HG03159 (cell line): Measurements from ENCODE around the gene TIMP4.
A peak's percentile ranks its signal among the peaks of the same experiment; 100 is the strongest.

Experiments used
- ATAC-seq: cut with Tn5 transposase; IDR thresholded peaks from one replicate; pipeline ENCODE4 v1.9.1; 2021; ENCODE audit warnings: mild to moderate bottlenecking, moderate library complexity; ENCODE audit not compliant: unreplicated experiment

The TIMP4 gene

DNA sequence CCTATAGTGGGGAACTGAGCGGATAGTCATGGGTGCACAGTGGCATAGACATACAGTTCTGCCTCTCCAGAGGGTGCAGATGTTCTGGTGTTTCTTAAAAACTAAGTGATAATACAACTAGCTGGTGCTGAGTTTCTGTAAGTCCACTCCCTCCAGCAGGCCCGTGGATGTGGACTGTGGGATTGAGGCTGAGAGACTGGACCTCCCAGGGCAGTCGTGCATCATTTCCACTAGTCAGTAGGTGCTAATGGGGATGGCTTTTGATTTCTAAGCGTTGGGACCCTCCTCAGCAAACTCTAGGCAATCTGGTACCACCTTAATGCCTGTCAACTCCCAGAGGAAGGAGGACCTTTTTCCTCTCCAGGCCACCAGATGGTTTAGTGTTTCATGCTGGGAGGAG, 27.3 kb upstream of the TIMP4 start:
- ATAC-seq, result no peak

- ATAC-seq, result no peak
Measured at GRCh38 chr3:12185172-12185710, 26.5 kb upstream of the TIMP4 start.

GRCh38 chr3:12184541-12184940, 25.8 kb upstream of the TIMP4 start:
- ATAC-seq, result no peak

GRCh38 chr3:12182687-12183441, 24.2 kb upstream of the TIMP4 start:
- ATAC-seq, result no peak

- ATAC-seq, result no peak
Measured at GRCh38 chr3:12181806-12182205, 23.1 kb upstream of the TIMP4 start.

DNA sequence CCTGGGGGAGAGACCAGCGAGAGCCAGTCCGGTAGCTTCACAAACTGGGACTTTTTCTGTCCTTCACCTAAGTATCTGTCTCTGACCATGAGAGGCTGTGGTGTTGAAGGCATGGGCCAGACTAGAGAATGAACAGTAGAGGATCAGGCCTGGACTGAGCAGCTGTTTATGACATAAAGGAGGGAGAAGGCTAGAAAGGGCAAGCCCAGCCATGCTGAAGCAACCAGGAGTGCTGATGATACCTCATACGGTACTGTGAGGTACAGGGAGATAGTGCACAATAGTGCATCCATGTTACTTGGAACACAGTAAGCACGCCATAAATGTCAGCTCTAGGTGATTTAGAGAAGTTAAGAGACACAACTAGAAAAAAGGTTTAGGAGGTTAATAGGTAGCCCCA, 22.6 kb upstream of the TIMP4 start:
- no peak for ATAC-seq

DNA sequence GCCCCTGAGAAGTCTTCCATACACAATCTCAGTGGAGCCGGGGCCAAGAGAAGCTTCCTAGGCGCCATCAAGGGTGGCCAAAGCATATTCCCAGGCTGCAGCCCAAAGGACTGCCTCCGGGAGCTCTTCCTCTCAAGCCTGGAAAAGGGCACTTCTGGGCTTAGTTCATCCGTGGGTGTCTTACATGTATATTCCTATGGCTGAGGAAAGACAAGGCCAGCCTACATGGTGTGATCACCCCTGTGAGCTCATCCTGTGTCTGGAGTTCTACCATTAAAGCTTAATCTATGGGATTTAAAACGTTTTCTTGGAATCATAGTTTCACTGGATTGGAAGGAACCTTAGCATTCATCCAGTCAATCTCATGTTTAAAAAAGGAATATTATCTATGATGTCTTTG, 21.9 kb upstream of the TIMP4 start:
- ATAC-seq, result no peak

DNA sequence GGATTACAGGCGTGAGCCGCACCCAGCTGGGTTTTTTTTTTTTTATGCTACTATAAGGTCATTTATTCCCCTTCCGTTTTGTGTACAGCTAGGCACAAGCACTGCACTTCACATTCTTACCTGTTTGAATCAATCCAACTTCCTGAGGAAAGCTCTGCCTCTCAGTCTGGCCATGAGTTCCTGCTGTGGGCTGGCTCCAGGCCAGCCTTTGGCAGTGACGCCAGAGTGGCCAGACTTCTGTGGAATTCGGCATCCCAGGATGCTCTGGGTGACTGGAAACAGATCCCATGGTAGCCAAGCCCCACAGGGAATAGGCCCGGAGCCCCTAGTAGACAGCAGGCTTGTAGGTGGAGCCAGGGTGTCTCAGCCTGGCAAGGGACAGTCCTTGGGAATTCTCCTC, 21.5 kb upstream of the TIMP4 start:
- no peak for ATAC-seq

- no peak for ATAC-seq
Measured at GRCh38 chr3:12179441-12179840, 20.7 kb upstream of the TIMP4 start.

GRCh38 chr3:12178091-12178820, 19.5 kb upstream of the TIMP4 start:
- ATAC-seq, result no peak

- ATAC-seq, result no peak
Measured at GRCh38 chr3:12177126-12177525, 18.4 kb upstream of the TIMP4 start.

DNA sequence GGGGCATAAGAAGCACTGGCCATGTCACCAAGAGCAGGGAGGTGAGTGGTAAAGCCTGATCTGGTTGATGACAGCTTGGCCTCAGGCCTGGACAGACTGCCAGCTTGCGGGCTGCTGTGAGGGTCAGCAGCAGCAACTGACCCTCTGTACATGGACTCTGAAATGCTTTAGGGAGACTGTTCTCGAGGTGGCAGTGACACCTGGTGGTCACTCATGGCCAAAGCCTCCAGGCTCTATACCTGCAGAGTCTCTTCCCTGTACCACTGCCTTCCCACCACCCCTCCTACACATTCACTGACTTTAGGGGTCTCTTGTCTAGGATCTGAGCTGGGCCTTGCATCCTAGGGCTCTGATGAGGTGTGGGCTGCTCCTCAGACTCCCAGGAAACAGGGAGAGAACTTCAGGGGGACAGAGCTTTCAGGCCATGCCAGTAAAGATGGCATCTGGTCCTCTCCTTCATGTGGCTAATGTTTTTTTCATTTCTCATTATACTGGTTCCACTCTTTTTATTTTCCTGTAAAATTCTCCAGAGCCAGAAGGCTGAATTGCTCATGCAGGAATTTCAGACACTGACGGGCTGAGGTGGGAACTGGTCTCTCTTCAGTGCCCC, 17.2 kb upstream of the TIMP4 start:
- peak; percentile 80 for ATAC-seq

GRCh38 chr3:12175137-12175593, 16.5 kb upstream of the TIMP4 start:
- no peak for ATAC-seq

DNA sequence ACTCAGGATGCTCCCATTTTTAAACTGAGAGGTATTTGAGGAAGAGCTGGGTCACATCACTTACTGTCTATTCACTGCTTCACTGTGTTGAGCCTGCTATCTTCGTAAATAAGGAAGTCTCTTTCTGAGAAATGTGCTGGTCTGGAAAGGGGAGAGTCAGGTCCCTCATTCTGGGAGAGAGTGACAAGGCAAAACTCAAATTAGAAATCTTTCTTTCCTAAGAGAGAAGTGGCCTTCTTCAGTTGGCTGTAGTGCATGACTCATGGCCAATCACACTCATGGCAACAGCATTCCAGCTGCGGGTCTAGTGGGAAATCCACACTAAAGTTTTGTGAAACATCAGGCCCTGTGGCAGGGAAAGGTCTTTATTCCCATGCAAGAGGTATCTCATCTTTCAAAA, 11.5 kb upstream of the TIMP4 start:
- ATAC-seq, result no peak

DNA sequence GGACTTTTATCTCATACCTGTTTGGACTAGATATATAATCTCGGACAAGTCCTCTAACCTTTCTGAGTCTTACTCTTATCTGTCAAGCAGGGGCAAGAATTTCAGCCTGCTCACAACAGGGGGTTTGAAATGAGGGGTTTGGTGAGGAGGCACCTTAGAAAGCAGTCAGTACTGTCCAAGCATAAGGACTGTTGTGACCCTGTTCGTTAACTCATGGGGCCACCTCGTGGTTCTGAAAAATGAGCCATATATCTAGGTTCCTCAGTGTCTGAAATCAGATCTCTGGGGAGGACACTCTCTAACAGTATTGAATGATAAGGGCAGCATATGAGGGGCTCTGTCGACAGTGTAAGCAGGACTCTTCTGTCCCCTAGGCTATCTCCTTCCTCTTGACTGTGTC, 7.2 kb upstream of the TIMP4 start:
- ATAC-seq, result no peak

- ATAC-seq, result no peak
Measured at GRCh38 chr3:12159227-12159601, 502 bp upstream of the TIMP4 start.

- ATAC-seq, result no peak
Measured at GRCh38 chr3:12157026-12157425, 1.7 kb downstream of the TIMP4 start.

- no peak for ATAC-seq
Measured at GRCh38 chr3:12155828-12156227, 2.9 kb downstream of the TIMP4 start.

DNA sequence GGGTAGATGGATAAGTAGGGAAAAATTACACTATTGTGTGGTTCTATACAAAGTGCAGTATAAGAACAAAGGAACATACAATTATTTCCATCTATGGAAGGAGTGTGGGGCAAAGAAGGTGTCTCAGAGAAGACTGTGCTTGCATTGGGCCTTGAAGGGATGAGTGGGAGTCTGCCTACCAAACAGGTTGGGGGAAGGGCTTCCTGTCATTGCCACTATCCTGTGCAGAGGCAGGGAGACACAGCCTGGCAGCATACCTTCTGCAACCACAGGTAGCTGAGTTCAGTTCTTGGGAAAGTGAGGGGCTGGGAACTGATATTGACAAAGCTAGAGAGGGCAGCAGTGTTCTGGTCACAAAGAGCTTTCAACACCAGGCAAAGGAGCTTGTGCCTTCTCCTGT, 3.4 kb downstream of the TIMP4 start:
- ATAC-seq, result no peak

DNA sequence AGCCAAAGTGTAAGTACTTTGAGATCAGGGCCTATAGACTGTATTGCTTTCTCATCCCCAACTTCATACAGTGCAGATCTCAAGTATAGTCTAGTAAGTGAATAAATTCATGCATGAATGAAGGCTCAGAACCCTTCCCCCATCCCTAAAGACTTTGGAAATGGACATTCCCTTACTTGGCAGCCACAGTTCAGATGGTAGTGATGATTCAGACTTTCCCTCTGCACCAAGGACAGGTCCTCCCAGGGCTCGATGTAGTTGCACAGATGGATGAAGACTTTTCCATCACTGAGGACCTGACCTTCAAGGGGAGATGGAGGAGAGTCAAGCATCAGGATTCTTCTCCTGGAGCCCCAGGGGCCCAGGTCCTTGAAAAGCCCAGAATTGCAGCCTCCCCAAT, 4.6 kb downstream of the TIMP4 start:
- ATAC-seq, result no peak

- no peak for ATAC-seq
Measured at GRCh38 chr3:12150112-12150511, 8.6 kb downstream of the TIMP4 start.

DNA sequence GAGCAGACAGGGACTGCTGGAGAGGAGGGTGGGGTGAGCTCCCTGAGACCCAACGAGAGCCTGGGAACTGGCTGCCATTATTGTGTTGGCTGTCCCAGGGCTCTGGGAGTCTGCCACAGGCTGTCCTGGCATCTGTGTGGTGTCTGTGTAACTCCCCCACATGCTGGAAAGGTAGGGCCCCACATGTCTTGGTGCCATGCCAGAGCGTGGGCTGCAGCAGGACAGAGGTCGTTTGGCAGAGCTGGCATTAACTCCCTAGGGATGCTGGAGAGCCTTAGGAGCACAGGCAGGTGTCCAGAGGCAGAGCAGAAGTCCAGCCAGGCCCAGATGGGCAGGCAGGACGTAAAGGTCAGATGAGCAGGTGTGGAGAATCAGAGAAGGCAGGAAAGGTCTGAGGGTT, 9.7 kb downstream of the TIMP4 start:
- no peak for ATAC-seq
